B cell (primary cell): Measurements from ENCODE around the gene TRIM22. TPM values are rescaled to one million over a fixed set of nuclear protein-coding genes. Genes with fewer than 3 reads are reported as not detected.

ENCODE experiments used
- ATAC-seq: fragments of 200-7000 bp; cut with Tn5 transposase; one replicate; pipeline ENCODE4 v1.10.0; 2021; ENCODE audit warnings: low read depth, mild to moderate bottlenecking, moderate number of reproducible peaks, moderate library complexity
- CTCF ChIA-PET: fragments of 350-600 bp; sonication (Branson Sonifier 250); formaldehyde crosslinking; loops from one replicate; lab custom pipeline; 2021; ENCODE audit warnings: antibody characterized with exemption, inconsistent platforms; lab: Charles Lee
- POLR2A ChIA-PET: fragments of 350-600 bp; sonication (Branson Sonifier 250); formaldehyde crosslinking; loops from one replicate; lab custom pipeline; 2021; ENCODE audit warnings: antibody characterized with exemption; lab: Charles Lee
- DNase-seq: peaks from one replicate; pipeline ENCODE4 v3.0.0; 2013
- H2AFZ ChIP-seq: 2 replicates; pipeline ENCODE4 v1.6.1; 2012; ENCODE audit warnings: mild to moderate bottlenecking, low read depth, low read length; ENCODE audit not compliant: insufficient read depth, poor library complexity, severe bottlenecking
- H3K27ac ChIP-seq, 2 donors: 1 replicate in 1 of 2; 2 replicates in 1 of 2; pipeline ENCODE4 v1.5.1; 2012 to 2013; ENCODE audit warnings: low read length in 2 of 2, mild to moderate bottlenecking in 2 of 2, moderate library complexity in 1 of 2
- H3K27me3 ChIP-seq, 4 experiments: fragments of 200-600 bp in 1 of 4; sonication (generic) in 1 of 4; replicated peaks in 1 of 4; 1 replicate in 2 of 4; 2 replicates in 2 of 4; pipeline versions ENCODE4 v1.6.1 to v1.7.0; 2013 to 2016; ENCODE audit warnings: low read length in 3 of 4, mild to moderate bottlenecking in 2 of 4, mixed read lengths in 1 of 4, moderate library complexity in 1 of 4; ENCODE audit not compliant: insufficient read depth in 4 of 4, control insufficient read depth in 3 of 4; ENCODE audit errors: control extremely low read depth in 1 of 4
- H3K36me3 ChIP-seq, 2 experiments: replicated peaks in 1 of 2; 1 replicate in 1 of 2; 2 replicates in 1 of 2; pipeline versions ENCODE4 v1.6.1 to v1.7.1; 2013; ENCODE audit warnings: low read length in 1 of 2; ENCODE audit not compliant: insufficient read depth in 2 of 2, control insufficient read depth in 1 of 2; ENCODE audit errors: control extremely low read depth in 1 of 2, extremely low read depth in 1 of 2
- H3K4me1 ChIP-seq, 2 donors: fragments of 200-600 bp in 1 of 2; sonication (generic) in 1 of 2; 1 replicate in 1 of 2; 2 replicates in 1 of 2; pipeline versions ENCODE4 v1.5.1 to v1.6.1; 2013 to 2017; ENCODE audit warnings: low read length in 2 of 2; ENCODE audit not compliant: control insufficient read depth in 2 of 2, insufficient read depth in 2 of 2
- H3K4me2 ChIP-seq: replicated peaks from 2 replicates; pipeline ENCODE3; 2012; ENCODE audit warnings: mild to moderate bottlenecking, low read depth, low read length; ENCODE audit not compliant: poor library complexity, severe bottlenecking
- H3K4me3 ChIP-seq, 5 experiments: fragments of 200-600 bp in 1 of 5; sonication (generic) in 1 of 5; 1 replicate in 3 of 5; 2 replicates in 2 of 5; pipeline versions ENCODE4 v1.5.1 to v1.7.0; 2011 to 2016; ENCODE audit warnings: low read length in 4 of 5, mild to moderate bottlenecking in 4 of 5, low read depth in 2 of 5, control low read depth in 1 of 5, moderate library complexity in 1 of 5; ENCODE audit not compliant: insufficient read depth in 1 of 5; ENCODE audit errors: control extremely low read depth in 1 of 5, extremely low read depth in 1 of 5
- H3K79me2 ChIP-seq: fragments of 200-600 bp; sonication (generic); one replicate; pipeline ENCODE4 v1.6.0; 2016; ENCODE audit warnings: low read length; ENCODE audit not compliant: control insufficient read depth, insufficient read depth
- H3K9ac ChIP-seq: fragments of 200-600 bp; sonication (generic); 2 replicates; pipeline ENCODE4 v1.6.1; 2017; ENCODE audit warnings: mild to moderate bottlenecking, low read length, moderate library complexity
- H3K9me3 ChIP-seq, 3 donors: one replicate each; pipeline versions ENCODE4 v1.6.1 to v1.7.1; 2013; ENCODE audit warnings: low read length in 2 of 3; ENCODE audit not compliant: control insufficient read depth in 2 of 3, insufficient read depth in 1 of 3; ENCODE audit errors: control extremely low read depth in 1 of 3
- H4K20me1 ChIP-seq: 2 replicates; pipeline ENCODE4 v1.6.0; 2012; ENCODE audit warnings: mild to moderate bottlenecking, low read length; ENCODE audit not compliant: insufficient read depth, control insufficient read depth, poor library complexity, severe bottlenecking
- H3K27ac Mint-ChIP-seq: one replicate; pipeline ENCODE4 v1.8.0; 2021; ENCODE audit warnings: mixed read lengths
- H3K27me3 Mint-ChIP-seq: one replicate; pipeline ENCODE4 v1.8.0; 2021; ENCODE audit warnings: mixed read lengths
- H3K4me1 Mint-ChIP-seq: one replicate; pipeline ENCODE4 v1.8.0; 2021; ENCODE audit warnings: mixed read lengths
- H3K4me3 Mint-ChIP-seq: one replicate; pipeline ENCODE4 v1.8.0; 2021; ENCODE audit warnings: mixed read lengths
- H3K9me3 Mint-ChIP-seq: one replicate; pipeline ENCODE4 v1.8.0; 2022; ENCODE audit warnings: mixed read lengths; ENCODE audit not compliant: insufficient read depth
- EZH2 ChIP-seq: IDR thresholded peaks from 2 replicates; pipeline ENCODE4 v1.6.1; 2012; ENCODE audit warnings: borderline replicate concordance, low read depth, mild to moderate bottlenecking, moderate library complexity, low read length; ENCODE audit not compliant: insufficient read depth, poor library complexity, severe bottlenecking
- WGBS: methylation state at CpG from one replicate; pipeline ENCODE4 v1.1.5; 2013; ENCODE audit warnings: missing lambda C conversion rate; ENCODE audit not compliant: insufficient coverage; 5-methylcytosine and 5-hydroxymethylcytosine counted together
- intact Hi-C: fragments of 100-400 bp; cut with micrococcal nuclease; formaldehyde crosslinking; loops from one replicate; pipeline ENCODE4 v1.10.0; 2022
- polyA plus RNA-seq: library from polyadenylated mRNA; depleted of rRNA; stranded (reverse); fragments of >200 nt; gene quantifications from 2 replicates; pipeline ENCODE4 v1.2.3, GENCODE V29; 2012
- total RNA-seq, 2 donors: library from RNA; stranded (reverse); fragments of 120-200 nt in 1 of 2; gene quantifications; 1 replicate in 1 of 2; 2 replicates in 1 of 2; pipeline versions ENCODE4 v1.2.3 to v1.2.4, GENCODE V29; 2013 to 2022
- TF ChIP-seq, protein P1 (sequence below): fragments of 200-600 bp; IDR thresholded peaks from one replicate; pipeline ENCODE4 v1.8.0; 2022; ENCODE audit warnings: antibody characterized with exemption, mild to moderate bottlenecking

Gene TRIM22
- total and polyA plus RNA-seq, 2 donors (not counting 1 experiment from before 2014, with no cell fraction given): 255 to 388 TPM

DNA sequence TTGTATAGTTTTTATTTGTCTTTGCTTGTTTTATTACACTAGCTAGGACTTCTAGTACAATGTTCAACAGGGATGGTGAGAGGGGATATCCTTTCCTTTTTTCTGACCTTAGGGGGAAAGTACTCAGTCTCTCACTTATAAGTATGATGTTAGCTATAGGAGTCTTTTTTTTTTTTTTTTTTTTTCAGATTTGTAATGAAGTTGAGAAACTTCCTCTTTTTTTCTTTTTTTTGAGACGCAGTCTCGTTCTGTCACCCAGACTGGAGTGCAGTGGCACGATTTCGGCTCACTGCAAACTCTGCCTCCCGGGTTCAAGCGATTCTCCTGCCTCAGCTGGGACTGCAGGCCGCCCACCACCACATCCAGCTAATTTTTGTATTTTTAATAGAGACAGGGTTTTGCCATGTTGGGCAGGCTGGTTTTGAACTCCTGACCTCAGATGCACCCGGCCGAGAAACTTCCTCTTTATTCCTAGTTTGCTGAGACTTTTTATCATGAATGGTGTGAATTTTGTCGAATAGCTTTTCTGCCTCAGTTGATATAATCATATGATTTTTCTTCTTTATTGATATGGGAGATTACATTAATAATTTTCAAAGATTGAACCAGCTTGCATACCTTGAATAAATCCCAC, 10.9 kb downstream of the TRIM22 start:
- Mint-ChIP-seq H3K9me3 (no peaks in the 10 kb centered on the region), H3K27me3 (no peaks in the 10 kb centered on the region), H3K4me1 (peaks cover 68% of the 10 kb centered on the region), H3K4me3 (peak overlapping the region; percentile 83), H3K27ac (peak overlapping the region; percentile 93)
- TF ChIP-seq EZH2: no peak
- TF ChIP-seq, protein P1, sequence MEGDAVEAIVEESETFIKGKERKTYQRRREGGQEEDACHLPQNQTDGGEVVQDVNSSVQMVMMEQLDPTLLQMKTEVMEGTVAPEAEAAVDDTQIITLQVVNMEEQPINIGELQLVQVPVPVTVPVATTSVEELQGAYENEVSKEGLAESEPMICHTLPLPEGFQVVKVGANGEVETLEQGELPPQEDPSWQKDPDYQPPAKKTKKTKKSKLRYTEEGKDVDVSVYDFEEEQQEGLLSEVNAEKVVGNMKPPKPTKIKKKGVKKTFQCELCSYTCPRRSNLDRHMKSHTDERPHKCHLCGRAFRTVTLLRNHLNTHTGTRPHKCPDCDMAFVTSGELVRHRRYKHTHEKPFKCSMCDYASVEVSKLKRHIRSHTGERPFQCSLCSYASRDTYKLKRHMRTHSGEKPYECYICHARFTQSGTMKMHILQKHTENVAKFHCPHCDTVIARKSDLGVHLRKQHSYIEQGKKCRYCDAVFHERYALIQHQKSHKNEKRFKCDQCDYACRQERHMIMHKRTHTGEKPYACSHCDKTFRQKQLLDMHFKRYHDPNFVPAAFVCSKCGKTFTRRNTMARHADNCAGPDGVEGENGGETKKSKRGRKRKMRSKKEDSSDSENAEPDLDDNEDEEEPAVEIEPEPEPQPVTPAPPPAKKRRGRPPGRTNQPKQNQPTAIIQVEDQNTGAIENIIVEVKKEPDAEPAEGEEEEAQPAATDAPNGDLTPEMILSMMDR: no peak
- peaks cover 87% of the 10 kb centered on the region for H3K79me2 ChIP-seq
- H3K4me2 ChIP-seq: peak overlapping the region; percentile 60
- H3K4me3 ChIP-seq: peak overlapping the region in 3 of 5 experiments; percentile 29 to 49 (median 31)
- peak overlapping the region; percentile 47 for H2AFZ ChIP-seq
- ATAC-seq: peak; percentile 73
- intact Hi-C loops: loop anchor here (1.0 kb wide), 2 partner anchors 11 to 16 kb away; partner anchors contain the start of gene TRIM22
- H3K4me1 ChIP-seq: peaks cover 14 to 23% of the 10 kb centered on the region in 2 donors
- ChIA-PET CTCF (interaction anchor here (0.8 to 4.5 kb wide), 5 partner anchors 10 to 16 kb away, joined by 3 to 42 read pairs (median 6); partner anchors contain the start of genes TRIM22 and TRIM5), POLR2A (interaction anchor here (1.5 kb wide), 1 partner anchor 11 kb away, joined by 9 read pairs; the partner anchor contains the start of gene TRIM22)
- DNase-seq: peak; percentile 54
- H3K27me3 ChIP-seq: no peaks in the 10 kb centered on the region
- H4K20me1 ChIP-seq: peaks cover 37% of the 10 kb centered on the region
- peaks cover 17 to 78% of the 10 kb centered on the region in 2 experiments for H3K36me3 ChIP-seq
- no CpG with 5 or more reads among the region's 10 CpGs for WGBS
- H3K9me3 ChIP-seq: no peaks in the 10 kb centered on the region
- peak overlapping the region; percentile 33 to 76 for H3K27ac ChIP-seq
- H3K9ac ChIP-seq: peak overlapping the region; percentile 31
